ENCODE data around the gene ATMIN. TPM values are rescaled to one million over a fixed set of nuclear protein-coding genes. Genes with fewer than 3 reads are reported as not detected.

Gene ATMIN
- total RNA-seq, 1 donor from 2014 or later, result 32.3 TPM

DNA sequence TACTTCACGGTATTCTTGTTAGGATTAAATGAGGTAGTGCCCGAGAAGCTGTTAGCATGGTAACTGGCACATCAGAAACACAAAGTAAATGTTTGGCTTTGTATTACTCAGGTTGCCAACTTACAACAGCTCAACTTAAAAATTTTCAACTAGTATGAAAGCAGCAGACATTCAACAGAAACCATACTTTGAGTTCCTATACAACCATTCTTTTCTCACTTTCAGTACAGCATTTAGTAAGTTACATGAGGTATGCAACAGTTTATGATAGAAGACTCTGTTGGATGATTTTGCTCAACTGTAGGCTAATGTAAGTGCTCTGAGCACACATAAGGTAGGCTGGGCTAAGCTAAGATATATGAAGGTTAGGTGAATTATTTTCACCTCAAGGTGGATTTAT, 21.0 kb upstream of the ATMIN start:
- Mint-ChIP-seq H3K4me3 (no peak overlapping the region), H3K4me1 (ENCODE audit: low read depth) (peaks cover 10% of the 10 kb centered on the region), H3K27ac (no peak overlapping the region), H3K9me3 (no peaks in the 10 kb centered on the region), H3K27me3 (ENCODE audit: insufficient read depth) (no peaks in the 10 kb centered on the region), H3K36me3 (ENCODE audit: low read depth) (peaks cover 56% of the 10 kb centered on the region)
- no peak for DNase-seq (ENCODE audit: low spot score)
- intact Hi-C loops (cut with micrococcal nuclease), result no loop called here

DNA sequence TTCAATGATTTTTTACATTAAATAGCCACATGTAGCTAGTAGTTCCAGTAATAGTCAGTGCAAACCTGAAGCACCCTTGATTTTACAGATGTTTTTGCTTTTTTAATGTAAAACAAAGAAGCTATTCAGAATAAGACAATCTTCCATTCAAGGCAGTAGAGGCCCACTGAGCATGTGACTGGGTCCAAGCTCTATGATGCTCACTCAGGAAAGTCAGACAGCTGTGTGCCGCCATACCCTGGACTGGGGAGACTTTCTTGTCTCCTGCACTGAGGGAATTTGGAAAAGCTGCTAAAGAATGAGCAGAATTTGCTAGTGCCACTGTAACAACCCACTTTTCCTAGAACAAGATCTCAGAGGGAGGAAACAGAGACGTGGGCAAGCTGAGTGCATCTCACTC, 17.1 kb upstream of the ATMIN start:
- no peaks in the 10 kb centered on the region for H3K4me1 Mint-ChIP-seq (ENCODE audit: low read depth)
- no peak overlapping the region for H3K27ac Mint-ChIP-seq
- no peaks in the 10 kb centered on the region for H3K27me3 Mint-ChIP-seq (ENCODE audit: insufficient read depth)
- intact Hi-C loops (cut with micrococcal nuclease), result no loop called here
- no peak for DNase-seq (ENCODE audit: low spot score)
- no peak overlapping the region for H3K4me3 Mint-ChIP-seq
- no peaks in the 10 kb centered on the region for H3K9me3 Mint-ChIP-seq
- peaks cover 55% of the 10 kb centered on the region for H3K36me3 Mint-ChIP-seq (ENCODE audit: low read depth)

DNA sequence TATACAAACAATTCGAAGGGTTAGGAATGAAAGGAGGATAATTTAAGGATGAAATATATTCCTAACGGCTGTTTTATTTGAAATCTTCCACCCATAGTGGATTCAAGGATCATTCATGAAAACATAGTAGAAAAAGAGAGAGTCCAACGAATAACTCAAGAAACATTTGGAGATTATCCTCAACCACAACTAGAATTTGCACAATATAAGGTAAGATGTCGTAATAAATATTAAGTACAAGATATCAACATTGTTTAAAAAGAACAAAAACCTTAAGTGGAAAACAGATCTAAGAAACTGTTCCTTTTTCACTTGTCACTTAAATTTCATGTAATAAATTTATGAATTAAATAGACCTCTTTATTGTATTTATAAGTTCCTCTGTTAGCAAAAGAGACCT, 9.2 kb upstream of the ATMIN start:
- Mint-ChIP-seq H3K9me3 (no peaks in the 10 kb centered on the region), H3K4me1 (ENCODE audit: low read depth) (peaks cover 5% of the 10 kb centered on the region), H3K36me3 (ENCODE audit: low read depth) (peaks cover 47% of the 10 kb centered on the region), H3K4me3 (no peak overlapping the region), H3K27me3 (ENCODE audit: insufficient read depth) (no peaks in the 10 kb centered on the region), H3K27ac (no peak overlapping the region)
- DNase-seq (ENCODE audit: low spot score), result no peak
- intact Hi-C loops (cut with micrococcal nuclease), result no loop called here

DNA sequence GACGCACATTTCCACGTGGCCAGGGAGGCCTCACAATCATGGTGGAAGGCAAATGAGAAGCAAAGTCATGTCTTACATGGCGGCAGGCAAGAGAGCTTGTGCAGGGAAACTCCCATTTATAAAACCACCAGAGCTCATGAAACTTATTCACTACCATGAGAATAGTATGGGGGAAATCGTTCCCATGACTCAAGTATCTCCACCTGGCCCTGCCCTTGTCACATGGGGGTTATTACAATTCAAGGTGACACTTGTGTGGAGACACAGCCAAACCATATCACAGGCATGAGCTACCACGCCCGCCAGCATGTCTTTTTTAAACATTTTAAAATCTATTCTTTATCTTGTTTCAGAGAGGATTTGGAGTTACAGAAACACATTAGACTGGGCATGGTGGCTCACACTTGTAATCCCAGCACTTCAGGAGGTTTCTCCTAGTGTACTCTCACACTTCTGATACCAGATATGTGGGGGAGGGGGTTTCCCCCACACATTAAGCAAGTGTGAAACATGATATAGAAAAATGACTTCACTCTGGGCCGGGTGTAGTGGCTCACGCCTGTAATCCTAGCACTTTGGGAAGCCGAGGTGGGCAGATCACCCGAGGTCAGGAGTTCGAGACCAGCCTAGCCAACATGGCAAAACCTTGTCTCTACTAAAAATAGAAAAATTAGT, 5.6 kb upstream of the ATMIN start:
- no peak for DNase-seq (ENCODE audit: low spot score)
- H3K36me3 Mint-ChIP-seq (ENCODE audit: low read depth), result peaks cover 32% of the 10 kb centered on the region
- H3K9me3 Mint-ChIP-seq, result no peaks in the 10 kb centered on the region
- H3K27me3 Mint-ChIP-seq (ENCODE audit: insufficient read depth), result no peaks in the 10 kb centered on the region
- H3K4me1 Mint-ChIP-seq (ENCODE audit: low read depth), result peaks cover 5% of the 10 kb centered on the region
- no peak overlapping the region for H3K27ac Mint-ChIP-seq
- no peak overlapping the region for H3K4me3 Mint-ChIP-seq
- intact Hi-C loops (cut with micrococcal nuclease), result loop anchor here (2.0 kb wide), 1 partner anchor 13 kb away; no protein-coding TSS in a partner anchor

DNA sequence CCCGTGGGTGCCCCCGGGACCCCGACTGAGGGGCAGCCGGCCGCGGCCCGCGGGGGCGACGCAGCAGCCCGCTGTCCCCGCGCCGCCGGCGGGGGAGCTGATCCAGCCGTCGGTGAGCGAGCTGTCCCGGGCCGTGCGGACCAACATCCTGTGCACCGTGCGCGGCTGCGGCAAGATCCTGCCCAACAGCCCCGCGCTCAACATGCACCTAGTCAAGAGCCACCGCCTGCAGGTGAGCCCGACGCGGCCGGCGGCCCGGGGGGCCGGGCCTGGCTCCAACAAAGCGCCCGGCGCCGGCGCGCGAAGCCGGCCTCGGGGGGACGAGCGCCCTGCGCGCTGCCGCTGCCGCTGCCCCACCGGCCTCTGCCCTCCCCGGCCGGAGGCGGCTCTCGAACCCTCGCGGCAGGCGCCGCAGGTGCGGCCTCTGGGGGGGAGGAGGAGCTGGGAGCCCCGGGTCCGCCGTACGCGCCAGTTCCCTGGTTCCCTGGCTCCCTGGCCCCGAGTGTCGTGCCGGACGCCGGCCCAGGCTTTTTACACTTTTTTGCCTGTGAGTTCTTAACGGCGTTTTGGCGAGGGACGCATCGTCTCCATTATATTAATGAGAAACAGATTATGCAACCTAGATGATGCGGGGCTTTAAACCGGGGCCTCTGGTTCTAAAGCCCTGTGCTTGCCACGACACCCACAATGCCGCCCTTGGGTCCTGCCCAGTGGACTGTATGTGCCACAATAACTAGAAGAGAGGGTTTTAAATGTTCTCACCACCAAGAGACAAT, 521 bp downstream of the ATMIN start:
- no peaks in the 10 kb centered on the region for H3K27me3 Mint-ChIP-seq (ENCODE audit: insufficient read depth)
- intact Hi-C loops (cut with micrococcal nuclease), result loop anchor here (1.0 kb wide), 7 partner anchors 29 to 702 kb away; partner anchors contain the start of genes CENPN, GAN and GCSH
- H3K4me1 Mint-ChIP-seq (ENCODE audit: low read depth), result peaks cover 27% of the 10 kb centered on the region
- H3K4me3 Mint-ChIP-seq, result peak overlapping the region; percentile 88
- no peak for DNase-seq (ENCODE audit: low spot score)
- peak overlapping the region; percentile 65 for H3K27ac Mint-ChIP-seq
- H3K9me3 Mint-ChIP-seq, result no peaks in the 10 kb centered on the region
- peaks cover 21% of the 10 kb centered on the region for H3K36me3 Mint-ChIP-seq (ENCODE audit: low read depth)

DNA sequence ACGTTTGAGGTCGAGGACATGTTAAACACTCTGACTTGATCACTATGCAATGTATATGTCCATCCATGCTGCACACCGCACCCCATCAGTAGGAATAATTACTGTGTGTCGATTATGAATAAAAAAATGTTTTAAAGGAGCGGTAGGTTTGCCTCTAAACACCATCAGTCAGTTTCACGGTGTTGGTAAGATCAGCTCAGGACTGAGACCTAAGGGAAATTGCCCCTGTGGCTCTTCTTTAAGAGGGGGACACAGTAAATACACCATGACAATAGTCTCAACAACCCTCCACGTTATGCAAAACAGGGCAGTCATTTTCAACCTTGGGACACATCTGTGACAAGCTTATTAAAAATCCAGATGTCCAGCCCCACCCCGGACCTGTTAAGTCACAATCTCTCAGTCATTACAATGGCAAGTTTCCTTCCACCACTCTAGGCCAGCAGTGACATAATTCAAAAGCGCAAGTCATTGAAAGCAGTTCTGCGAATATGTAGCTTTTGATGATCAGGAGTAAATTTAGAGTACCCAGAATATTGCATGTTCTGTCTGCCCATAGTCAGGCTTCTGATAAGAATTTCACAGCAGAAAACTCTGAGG, 1.2 kb downstream of the ATMIN start:
- Mint-ChIP-seq H3K9me3 (no peaks in the 10 kb centered on the region), H3K4me3 (peak overlapping the region; percentile 88), H3K36me3 (ENCODE audit: low read depth) (peaks cover 23% of the 10 kb centered on the region), H3K27ac (peak overlapping the region; percentile 65), H3K4me1 (ENCODE audit: low read depth) (peaks cover 27% of the 10 kb centered on the region), H3K27me3 (ENCODE audit: insufficient read depth) (no peaks in the 10 kb centered on the region)
- no peak for DNase-seq (ENCODE audit: low spot score)
- intact Hi-C loops (cut with micrococcal nuclease), result no loop called here

DNA sequence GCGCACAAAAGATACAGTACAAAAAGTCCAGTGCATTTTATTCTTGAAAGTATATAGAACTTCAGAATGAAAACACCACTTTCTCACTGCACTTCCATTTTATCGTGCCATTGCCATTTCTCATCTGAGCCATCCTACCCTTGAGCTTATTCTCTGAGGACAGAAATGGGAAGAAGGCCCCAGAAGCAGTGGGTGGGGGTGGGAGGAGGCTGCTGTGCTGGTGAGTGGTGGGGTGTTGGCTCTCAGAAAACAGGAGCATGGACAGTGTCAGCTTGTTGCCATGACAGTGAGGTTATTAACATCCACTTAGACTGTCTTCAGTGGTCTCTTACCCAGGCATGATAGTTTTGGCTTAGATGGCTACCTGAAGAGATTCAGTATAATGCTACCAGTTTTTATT, 4.5 kb downstream of the ATMIN start:
- no peaks in the 10 kb centered on the region for H3K27me3 Mint-ChIP-seq (ENCODE audit: insufficient read depth)
- intact Hi-C loops (cut with micrococcal nuclease), result no loop called here
- H3K4me1 Mint-ChIP-seq (ENCODE audit: low read depth), result peaks cover 27% of the 10 kb centered on the region
- H3K4me3 Mint-ChIP-seq, result no peak overlapping the region
- no peaks in the 10 kb centered on the region for H3K9me3 Mint-ChIP-seq
- DNase-seq (ENCODE audit: low spot score), result no peak
- H3K27ac Mint-ChIP-seq, result no peak overlapping the region
- peaks cover 46% of the 10 kb centered on the region for H3K36me3 Mint-ChIP-seq (ENCODE audit: low read depth)

DNA sequence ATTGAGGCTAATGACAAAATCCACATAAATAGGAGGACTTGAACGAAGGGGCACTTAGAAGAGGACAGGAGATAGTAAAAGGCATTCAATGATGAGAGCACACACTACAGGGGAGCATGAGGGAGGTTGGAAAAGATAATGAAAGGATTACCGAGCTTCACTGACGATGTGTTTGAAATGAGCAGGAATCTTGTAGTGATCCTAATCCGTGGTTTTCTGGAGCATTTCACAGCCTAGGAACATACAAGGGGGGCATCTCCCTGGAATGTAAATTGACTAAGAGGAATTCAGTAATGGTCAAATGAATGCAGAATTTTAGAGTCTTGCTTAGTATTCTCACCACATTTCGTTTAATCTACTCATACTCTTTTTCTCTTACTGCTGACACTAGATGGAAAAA, 5.2 kb downstream of the ATMIN start:
- no peak for DNase-seq (ENCODE audit: low spot score)
- Mint-ChIP-seq H3K27ac (peak overlapping the region; percentile 18), H3K36me3 (ENCODE audit: low read depth) (peaks cover 46% of the 10 kb centered on the region), H3K27me3 (ENCODE audit: insufficient read depth) (no peaks in the 10 kb centered on the region), H3K9me3 (no peaks in the 10 kb centered on the region), H3K4me3 (no peak overlapping the region), H3K4me1 (ENCODE audit: low read depth) (peaks cover 24% of the 10 kb centered on the region)
- intact Hi-C loops (cut with micrococcal nuclease), result no loop called here

DNA sequence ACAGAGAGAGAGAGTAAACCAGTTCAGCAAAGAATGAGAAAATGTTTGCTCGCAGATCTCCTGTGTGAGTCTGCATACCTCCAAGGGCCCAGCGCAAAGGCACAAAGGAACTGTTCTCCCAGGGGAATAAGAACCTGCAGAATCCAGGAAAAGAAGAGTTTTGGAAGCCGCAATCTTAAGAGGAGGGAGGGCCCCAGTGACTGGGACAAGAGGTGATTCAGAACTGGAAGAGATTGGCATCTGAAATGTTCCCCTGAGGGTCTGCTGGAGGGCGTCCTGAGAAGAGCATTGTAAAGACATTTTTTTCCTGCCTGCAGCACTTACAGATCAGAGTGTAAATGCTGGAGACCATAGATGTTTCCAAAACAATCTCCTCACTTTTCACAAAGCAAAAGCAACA, 6.1 kb downstream of the ATMIN start:
- no peaks in the 10 kb centered on the region for H3K27me3 Mint-ChIP-seq (ENCODE audit: insufficient read depth)
- no peak overlapping the region for H3K4me3 Mint-ChIP-seq
- no peaks in the 10 kb centered on the region for H3K9me3 Mint-ChIP-seq
- intact Hi-C loops (cut with micrococcal nuclease), result no loop called here
- H3K4me1 Mint-ChIP-seq (ENCODE audit: low read depth), result peaks cover 21% of the 10 kb centered on the region
- H3K27ac Mint-ChIP-seq, result no peak overlapping the region
- peaks cover 46% of the 10 kb centered on the region for H3K36me3 Mint-ChIP-seq (ENCODE audit: low read depth)
- DNase-seq (ENCODE audit: low spot score), result no peak

DNA sequence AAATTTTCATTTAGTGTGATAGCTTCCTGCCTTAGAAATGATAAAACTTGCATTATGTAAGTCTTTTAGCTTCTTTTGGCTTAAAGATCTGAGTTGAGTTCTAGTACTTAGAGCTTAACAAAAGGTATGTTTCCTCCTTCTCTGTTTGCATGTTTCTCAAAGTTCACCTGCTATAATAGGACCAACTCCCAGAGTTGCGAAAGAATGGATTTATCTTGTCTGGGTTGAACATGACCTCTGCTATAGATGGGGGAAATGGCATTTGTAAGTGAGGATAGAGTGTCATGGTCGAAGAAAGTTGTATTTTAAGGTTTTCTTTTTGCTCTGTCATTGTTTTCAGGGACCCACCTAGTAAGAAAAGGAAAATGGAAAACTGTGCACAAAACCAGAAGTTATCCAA, 7.2 kb downstream of the ATMIN start:
- Mint-ChIP-seq H3K36me3 (ENCODE audit: low read depth) (peaks cover 42% of the 10 kb centered on the region), H3K4me1 (ENCODE audit: low read depth) (peaks cover 10% of the 10 kb centered on the region), H3K4me3 (no peak overlapping the region), H3K27ac (no peak overlapping the region), H3K9me3 (no peaks in the 10 kb centered on the region), H3K27me3 (ENCODE audit: insufficient read depth) (no peaks in the 10 kb centered on the region)
- no peak for DNase-seq (ENCODE audit: low spot score)
- intact Hi-C loops (cut with micrococcal nuclease), result no loop called here

DNA sequence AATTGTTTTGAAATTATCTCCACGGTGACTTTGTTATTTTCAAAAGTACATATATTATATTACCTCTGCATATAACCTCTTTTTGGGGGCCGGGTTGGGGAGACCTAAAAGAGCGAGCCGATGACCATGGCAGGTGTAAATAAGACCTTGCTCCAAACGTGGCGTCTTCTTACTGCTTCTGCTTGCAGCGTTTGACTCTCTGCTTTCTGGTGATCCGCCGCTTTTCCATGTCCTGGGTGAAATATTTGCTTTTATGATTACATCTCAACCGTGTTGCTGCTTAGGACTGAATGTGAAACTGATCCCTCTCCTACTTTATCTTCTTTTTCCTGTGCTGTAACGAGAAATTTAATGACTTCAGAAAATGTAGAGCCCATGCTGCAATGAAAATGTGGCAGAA, 18.1 kb downstream of the ATMIN start:
- Mint-ChIP-seq H3K36me3 (ENCODE audit: low read depth) (peaks cover under 1% of the 10 kb centered on the region), H3K27ac (no peak overlapping the region), H3K4me3 (no peak overlapping the region), H3K9me3 (peaks cover 21% of the 10 kb centered on the region), H3K27me3 (ENCODE audit: insufficient read depth) (peaks cover 2% of the 10 kb centered on the region), H3K4me1 (ENCODE audit: low read depth) (no peaks in the 10 kb centered on the region)
- intact Hi-C loops (cut with micrococcal nuclease), result no loop called here
- DNase-seq (ENCODE audit: low spot score), result no peak

DNA sequence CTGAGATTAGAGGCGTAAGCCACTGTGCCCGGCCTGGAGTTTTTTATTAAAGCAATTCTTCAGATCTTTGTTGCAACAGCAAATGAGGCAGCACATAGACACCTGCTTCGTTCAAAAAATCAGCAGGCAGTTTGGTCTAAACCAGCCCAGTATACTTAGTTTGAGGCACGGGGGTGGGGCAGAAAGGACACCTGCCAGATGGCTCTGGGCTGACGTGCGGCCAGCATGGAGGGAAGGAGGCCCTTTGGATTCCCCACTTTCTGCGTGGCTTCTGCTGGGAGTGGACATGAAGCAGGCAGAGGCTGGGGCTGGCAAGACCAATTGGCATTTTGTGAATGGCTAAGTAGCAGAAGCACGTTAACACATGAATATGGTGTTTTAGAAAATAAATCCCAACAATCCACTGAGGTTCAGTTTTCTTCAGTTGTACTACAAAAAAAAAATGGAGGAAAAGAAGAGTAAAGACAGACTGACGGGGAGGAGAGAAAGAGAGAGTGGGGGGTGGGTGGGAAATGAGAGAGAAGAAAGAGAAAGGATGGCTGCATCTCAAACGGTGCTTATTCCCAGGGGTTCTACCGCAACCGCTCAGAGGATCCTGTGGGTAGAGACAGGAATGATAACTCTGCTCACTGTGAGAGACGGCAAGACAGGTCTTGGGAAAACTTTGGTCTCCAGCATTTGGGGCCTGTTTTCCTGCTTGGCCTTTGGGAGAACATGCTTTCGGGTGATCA, 25.1 kb downstream of the ATMIN start:
- no peak for DNase-seq (ENCODE audit: low spot score)
- H3K9me3 Mint-ChIP-seq, result no peaks in the 10 kb centered on the region
- H3K36me3 Mint-ChIP-seq (ENCODE audit: low read depth), result no peaks in the 10 kb centered on the region
- H3K4me1 Mint-ChIP-seq (ENCODE audit: low read depth), result no peaks in the 10 kb centered on the region
- H3K27ac Mint-ChIP-seq, result no peak overlapping the region
- H3K27me3 Mint-ChIP-seq (ENCODE audit: insufficient read depth), result no peaks in the 10 kb centered on the region
- H3K4me3 Mint-ChIP-seq, result no peak overlapping the region
- intact Hi-C loops (cut with micrococcal nuclease), result no loop called here

DNA sequence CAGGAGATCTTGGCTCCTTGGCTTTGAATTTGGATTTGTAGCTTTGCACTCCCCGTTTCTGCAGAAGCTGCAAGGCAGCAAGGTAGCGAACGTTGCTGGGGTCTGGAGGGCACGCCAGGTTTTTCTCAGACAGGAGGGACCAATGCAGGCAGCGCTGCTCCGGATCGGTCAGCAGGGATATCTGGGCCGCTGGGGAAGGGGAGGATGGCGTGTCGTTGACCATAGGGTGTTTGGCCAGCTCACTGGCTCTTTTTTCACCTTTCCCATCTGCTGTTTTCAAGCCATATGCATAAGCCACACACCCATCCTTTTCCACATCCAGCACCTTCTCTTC, 25.6 kb downstream of the ATMIN start:
- no peaks in the 10 kb centered on the region for H3K36me3 Mint-ChIP-seq (ENCODE audit: low read depth)
- no peak overlapping the region for H3K27ac Mint-ChIP-seq
- no peaks in the 10 kb centered on the region for H3K27me3 Mint-ChIP-seq (ENCODE audit: insufficient read depth)
- H3K9me3 Mint-ChIP-seq, result no peaks in the 10 kb centered on the region
- no peak for DNase-seq (ENCODE audit: low spot score)
- no peak overlapping the region for H3K4me3 Mint-ChIP-seq
- no peaks in the 10 kb centered on the region for H3K4me1 Mint-ChIP-seq (ENCODE audit: low read depth)
- intact Hi-C loops (cut with micrococcal nuclease), result no loop called here
